HepG2 (cell line): Measurements from ENCODE around the gene SEMA6D. TPM values are rescaled to one million over a fixed set of nuclear protein-coding genes. Genes with fewer than 3 reads are reported as not detected.
"Not testable (repeated sequence)": the region's sequence is repeated elsewhere in the genome, so short reads cannot be mapped to it uniquely, and the experiment has no call there.

Source experiments
- ATAC-seq: fragments of 200-7000 bp; cut with Tn5 transposase; 3 replicates; pipeline ENCODE4 v1.9.1; 2020; ENCODE audit warnings: mild to moderate bottlenecking, moderate library complexity
- BruUV-seq: library from RNA; stranded (reverse); fragments of 400-500 nt; replicated peaks from 2 replicates; lab custom pipeline; 2021; lab: Mats Ljungman, UMichigan
- CTCF ChIA-PET: fragments of 300-600 bp; formaldehyde crosslinking; extraction: SDS; loops from one replicate; lab custom pipeline; 2021; ENCODE audit warnings: low total read pairs, inconsistent platforms, low intra/inter-chr PET ratio; lab: Yijun Ruan, JAX
- POLR2A ChIA-PET: fragments of 350-600 bp; sonication (Branson Sonifier 250); formaldehyde crosslinking; loops from one replicate; lab custom pipeline; 2020; ENCODE audit warnings: antibody characterized with exemption, inconsistent platforms; lab: Yijun Ruan, JAX
- DNase-seq: peaks from one replicate; pipeline ENCODE4 v3.0.0-alpha.2; 2015; ENCODE audit warnings: low spot score
- FAIRE-seq: peaks from 3 replicates; lab custom pipeline; 2011; peaks lifted over from hg19 to GRCh38; lab: Jason Lieb, UNC
- H2AFZ ChIP-seq: one replicate; pipeline ENCODE4 v1.6.1; 2011; ENCODE audit warnings: low read length, inconsistent platforms
- H3K27ac ChIP-seq: fragments of 300-600 bp; 3 replicates; pipeline ENCODE4 v1.8.0; 2011; ENCODE audit warnings: mixed run types, mild to moderate bottlenecking, mixed read lengths, low read length, inconsistent platforms; ENCODE audit not compliant: insufficient read depth; ENCODE audit errors: extremely low read length
- H3K27me3 ChIP-seq, 2 experiments: fragments of 200-600 bp in 1 of 2; 2 replicates in 1 of 2; 3 replicates in 1 of 2; pipeline versions ENCODE4 v1.6.0 to v1.8.0; 2011; ENCODE audit warnings: low read length in 2 of 2, mild to moderate bottlenecking in 2 of 2, moderate library complexity in 2 of 2, inconsistent platforms in 1 of 2; ENCODE audit not compliant: insufficient read depth in 2 of 2, control insufficient read depth in 1 of 2
- H3K36me3 ChIP-seq, 2 experiments: fragments of 200-600 bp in 1 of 2; replicated peaks in 1 of 2; 2 replicates in 1 of 2; 3 replicates in 1 of 2; pipeline versions ENCODE4 v1.5.1 to v1.8.0; 2011; ENCODE audit warnings: low read length in 2 of 2, inconsistent platforms in 1 of 2; ENCODE audit not compliant: insufficient read depth in 2 of 2, control insufficient read depth in 1 of 2
- H3K4me1 ChIP-seq: 2 replicates; pipeline ENCODE4 v1.5.1; 2012; ENCODE audit warnings: low read length, inconsistent platforms; ENCODE audit not compliant: insufficient read depth
- H3K4me2 ChIP-seq: 2 replicates; pipeline ENCODE4 v1.6.0; 2011; ENCODE audit warnings: low read depth, low read length, inconsistent platforms
- H3K4me3 ChIP-seq, 3 experiments: fragments of 200-600 bp in 1 of 3; sonication (generic), shearing (Covaris generic) in 1 of 3; replicated peaks in 1 of 3; 2 replicates each; pipeline ENCODE4 v1.5.1; 2011 to 2016; ENCODE audit warnings: low read length in 3 of 3, inconsistent platforms in 2 of 3, low read depth in 2 of 3, mild to moderate bottlenecking in 2 of 3, control low read depth in 1 of 3, mixed read lengths in 1 of 3; ENCODE audit not compliant: insufficient read depth in 1 of 3
- H3K79me2 ChIP-seq: one replicate; pipeline ENCODE4 v1.6.1; 2011; ENCODE audit warnings: low read length, inconsistent platforms; ENCODE audit not compliant: insufficient read depth
- H3K9ac ChIP-seq: 2 replicates; pipeline ENCODE4 v1.6.0; 2011; ENCODE audit warnings: mild to moderate bottlenecking, low read depth, low read length, inconsistent platforms; ENCODE audit not compliant: insufficient read depth
- H3K9me3 ChIP-seq: 2 replicates; pipeline ENCODE4 v1.5.1; 2012; ENCODE audit warnings: mild to moderate bottlenecking, low read length
- H4K20me1 ChIP-seq: 2 replicates; pipeline ENCODE4 v1.6.0; 2011; ENCODE audit warnings: inconsistent platforms, mild to moderate bottlenecking, low read length, moderate library complexity; ENCODE audit not compliant: insufficient read depth
- POLR2AphosphoS5 ChIP-seq: IDR thresholded peaks from 2 replicates; pipeline ENCODE4 v1.6.1; 2012; ENCODE audit warnings: low read depth, low read length
- ZNF10 ChIP-seq: sonication (generic); formaldehyde crosslinking; IDR thresholded peaks from 2 replicates; pipeline ENCODE4 v1.4.0; 2020; ENCODE audit warnings: mild to moderate bottlenecking, low read depth, missing genetic modification reagents, borderline replicate concordance
- WGBS: methylation state at CpG from one replicate; pipeline ENCODE4 v1.1.6; 2017; ENCODE audit warnings: low lambda C conversion rate; 5-methylcytosine and 5-hydroxymethylcytosine counted together
- in situ Hi-C: cut with HindIII; loops from 2 replicates; pipeline ENCODE4 v1.10.0; 2017; ENCODE audit warnings: low pct_unique_long_range_greater_than_20kb; ENCODE audit not compliant: extremely low pct_ligation_motif_present
- intact Hi-C: fragments of 100-400 bp; cut with micrococcal nuclease; formaldehyde crosslinking; loops from one replicate; pipeline ENCODE4 v1.10.0; 2022; ENCODE audit not compliant: unreplicated experiment
- polyA plus RNA-seq, 8 experiments: library from polyadenylated mRNA; depleted of rRNA in 3 of 8; stranded (reverse) in 7 of 8; unstranded in 1 of 8; fragments of >200 nt; fragmentation: Illumina TruSeq in 4 of 8; extraction: Trizol in 4 of 8; gene quantifications; 2 replicates each; pipeline versions ENCODE4 v1.2.1 to v1.2.3, GENCODE V29; 2011 to 2016; ENCODE audit warnings: low read depth in 4 of 8, missing spikeins in 1 of 8, mixed read lengths in 1 of 8; ENCODE audit not compliant: insufficient read depth in 1 of 8
- total RNA-seq, 5 experiments: library from RNA; depleted of rRNA; stranded (reverse); fragments of >200 nt; fragmentation: Illumina TruSeq; extraction: Trizol; gene quantifications; 2 replicates each; pipeline ENCODE4 v1.2.3, GENCODE V29; 2016; ENCODE audit warnings: low read depth in 1 of 5
- TF ChIP-seq, protein P1 (sequence below): sonication (generic); formaldehyde crosslinking; IDR thresholded peaks from 2 replicates; pipeline ENCODE4 v1.5.0; 2020; ENCODE audit warnings: mild to moderate bottlenecking, missing genetic modification reagents, borderline replicate concordance
- TF ChIP-seq, protein P2 (sequence below): sonication (generic); formaldehyde crosslinking; IDR thresholded peaks from 2 replicates; pipeline ENCODE4 v1.4.0; 2020; ENCODE audit warnings: missing genetic modification reagents

The SEMA6D gene
- total and polyA plus RNA-seq, 2 of the 13 experiments (the other 11 are each of a cell fraction or from before 2014, with no cell fraction given), result not detected

DNA sequence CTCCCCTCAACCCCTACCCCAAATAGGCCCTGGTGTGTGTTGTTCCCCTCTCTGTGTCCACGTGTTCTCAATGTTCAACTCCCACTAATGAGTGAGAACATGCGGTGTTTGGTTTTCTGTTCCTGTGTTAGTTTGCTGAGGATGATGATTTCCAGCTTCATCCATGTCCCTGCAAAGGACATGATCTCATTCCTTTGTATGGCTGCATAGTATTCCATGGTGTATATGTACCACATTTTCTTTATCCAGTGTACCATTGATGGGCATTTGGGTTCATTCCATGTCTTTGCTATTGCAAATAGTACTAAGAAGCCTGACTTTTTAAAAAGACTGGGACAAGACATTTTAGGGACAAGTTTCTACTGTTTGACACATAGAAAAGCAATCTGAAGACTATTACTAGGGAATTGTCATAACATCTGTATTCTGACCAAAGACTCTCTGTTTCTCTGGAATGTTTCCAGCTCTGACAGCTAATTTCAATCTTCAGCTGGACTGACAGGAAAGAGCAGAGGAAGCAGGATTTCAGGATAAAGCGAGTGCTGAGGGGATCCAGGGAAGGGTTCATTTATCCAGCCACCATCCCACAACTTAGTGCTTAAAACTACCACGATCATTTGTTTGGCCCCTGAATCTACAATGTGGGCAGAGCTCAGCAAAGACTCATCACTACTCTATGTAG lies 21.0 kb downstream of the SEMA6D start:
- in situ Hi-C loops, H3K4me2 ChIP-seq, H3K9me3 ChIP-seq, CTCF ChIA-PET, FAIRE-seq, H3K27me3 ChIP-seq, H2AFZ ChIP-seq, H3K4me3 ChIP-seq, H3K79me2 ChIP-seq, ATAC-seq, H3K27ac ChIP-seq, H3K9ac ChIP-seq, POLR2A ChIA-PET, H3K36me3 ChIP-seq, H4K20me1 ChIP-seq, DNase-seq, H3K4me1 ChIP-seq, BruUV-seq, intact Hi-C loops: not testable (repeated sequence)
- WGBS, result 23% methylated on average over 4 of the region's 4 CpGs

DNA sequence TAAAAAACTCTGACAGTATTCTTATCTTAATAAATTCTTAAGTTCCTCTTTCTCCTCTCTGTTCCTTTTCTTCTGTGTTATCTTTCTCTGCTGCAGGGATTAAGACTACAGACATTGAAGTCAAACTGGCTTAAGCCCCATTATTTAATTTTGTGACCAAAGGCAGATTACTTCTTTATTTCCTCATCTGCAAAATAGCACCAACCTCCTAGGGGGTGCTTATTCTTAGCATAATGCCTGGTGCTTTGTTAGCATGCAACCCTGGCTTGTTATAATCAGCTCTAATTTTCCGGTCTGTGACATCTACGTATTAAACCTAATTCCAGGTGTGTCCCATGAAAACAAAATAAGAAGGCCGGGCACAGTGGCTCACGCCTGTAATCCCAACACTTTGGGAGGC lies 23.8 kb downstream of the SEMA6D start:
- Histone ChIP-seq H3K27me3 (no peaks in the 10 kb centered on the region; a peak in 1 of 5 replicates), H3K4me1 (no peaks in the 10 kb centered on the region), H2AFZ (no peak overlapping the region), H4K20me1 (no peaks in the 10 kb centered on the region), H3K9me3 (no peaks in the 10 kb centered on the region), H3K36me3 (no peaks in the 10 kb centered on the region), H3K4me2 (no peak overlapping the region), H3K9ac (no peak overlapping the region), H3K4me3 (no peak overlapping the region), H3K79me2 (no peaks in the 10 kb centered on the region), H3K27ac (no peak overlapping the region)
- POLR2A ChIA-PET, result no interaction called here
- CTCF ChIA-PET, result no interaction called here
- FAIRE-seq (no peak), DNase-seq (no peak), ATAC-seq (no peak)
- no TSS peak for BruUV-seq
- intact Hi-C loops (no loop called here), in situ Hi-C loops (no loop called here)
- 35% methylated on average over 4 of the region's 4 CpGs for WGBS
- TF ChIP-seq, protein P1, sequence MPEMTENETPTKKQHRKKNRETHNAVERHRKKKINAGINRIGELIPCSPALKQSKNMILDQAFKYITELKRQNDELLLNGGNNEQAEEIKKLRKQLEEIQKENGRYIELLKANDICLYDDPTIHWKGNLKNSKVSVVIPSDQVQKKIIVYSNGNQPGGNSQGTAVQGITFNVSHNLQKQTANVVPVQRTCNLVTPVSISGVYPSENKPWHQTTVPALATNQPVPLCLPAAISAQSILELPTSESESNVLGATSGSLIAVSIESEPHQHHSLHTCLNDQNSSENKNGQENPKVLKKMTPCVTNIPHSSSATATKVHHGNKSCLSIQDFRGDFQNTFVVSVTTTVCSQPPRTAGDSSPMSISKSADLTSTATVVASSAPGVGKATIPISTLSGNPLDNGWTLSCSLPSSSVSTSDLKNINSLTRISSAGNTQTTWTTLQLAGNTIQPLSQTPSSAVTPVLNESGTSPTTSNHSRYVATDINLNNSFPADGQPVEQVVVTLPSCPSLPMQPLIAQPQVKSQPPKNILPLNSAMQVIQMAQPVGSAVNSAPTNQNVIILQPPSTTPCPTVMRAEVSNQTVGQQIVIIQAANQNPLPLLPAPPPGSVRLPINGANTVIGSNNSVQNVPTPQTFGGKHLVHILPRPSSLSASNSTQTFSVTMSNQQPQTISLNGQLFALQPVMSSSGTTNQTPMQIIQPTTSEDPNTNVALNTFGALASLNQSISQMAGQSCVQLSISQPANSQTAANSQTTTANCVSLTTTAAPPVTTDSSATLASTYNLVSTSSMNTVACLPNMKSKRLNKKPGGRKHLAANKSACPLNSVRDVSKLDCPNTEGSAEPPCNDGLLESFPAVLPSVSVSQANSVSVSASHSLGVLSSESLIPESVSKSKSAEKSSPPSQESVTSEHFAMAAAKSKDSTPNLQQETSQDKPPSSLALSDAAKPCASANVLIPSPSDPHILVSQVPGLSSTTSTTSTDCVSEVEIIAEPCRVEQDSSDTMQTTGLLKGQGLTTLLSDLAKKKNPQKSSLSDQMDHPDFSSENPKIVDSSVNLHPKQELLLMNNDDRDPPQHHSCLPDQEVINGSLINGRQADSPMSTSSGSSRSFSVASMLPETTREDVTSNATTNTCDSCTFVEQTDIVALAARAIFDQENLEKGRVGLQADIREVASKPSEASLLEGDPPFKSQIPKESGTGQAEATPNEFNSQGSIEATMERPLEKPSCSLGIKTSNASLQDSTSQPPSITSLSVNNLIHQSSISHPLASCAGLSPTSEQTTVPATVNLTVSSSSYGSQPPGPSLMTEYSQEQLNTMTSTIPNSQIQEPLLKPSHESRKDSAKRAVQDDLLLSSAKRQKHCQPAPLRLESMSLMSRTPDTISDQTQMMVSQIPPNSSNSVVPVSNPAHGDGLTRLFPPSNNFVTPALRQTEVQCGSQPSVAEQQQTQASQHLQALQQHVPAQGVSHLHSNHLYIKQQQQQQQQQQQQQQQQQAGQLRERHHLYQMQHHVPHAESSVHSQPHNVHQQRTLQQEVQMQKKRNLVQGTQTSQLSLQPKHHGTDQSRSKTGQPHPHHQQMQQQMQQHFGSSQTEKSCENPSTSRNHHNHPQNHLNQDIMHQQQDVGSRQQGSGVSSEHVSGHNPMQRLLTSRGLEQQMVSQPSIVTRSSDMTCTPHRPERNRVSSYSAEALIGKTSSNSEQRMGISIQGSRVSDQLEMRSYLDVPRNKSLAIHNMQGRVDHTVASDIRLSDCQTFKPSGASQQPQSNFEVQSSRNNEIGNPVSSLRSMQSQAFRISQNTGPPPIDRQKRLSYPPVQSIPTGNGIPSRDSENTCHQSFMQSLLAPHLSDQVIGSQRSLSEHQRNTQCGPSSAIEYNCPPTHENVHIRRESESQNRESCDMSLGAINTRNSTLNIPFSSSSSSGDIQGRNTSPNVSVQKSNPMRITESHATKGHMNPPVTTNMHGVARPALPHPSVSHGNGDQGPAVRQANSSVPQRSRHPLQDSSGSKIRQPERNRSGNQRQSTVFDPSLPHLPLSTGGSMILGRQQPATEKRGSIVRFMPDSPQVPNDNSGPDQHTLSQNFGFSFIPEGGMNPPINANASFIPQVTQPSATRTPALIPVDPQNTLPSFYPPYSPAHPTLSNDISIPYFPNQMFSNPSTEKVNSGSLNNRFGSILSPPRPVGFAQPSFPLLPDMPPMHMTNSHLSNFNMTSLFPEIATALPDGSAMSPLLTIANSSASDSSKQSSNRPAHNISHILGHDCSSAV (CRISPR knock-in tag), result no peak
- TF ChIP-seq POLR2AphosphoS5 (no peak), ZNF10 (no peak)
- TF ChIP-seq, protein P2, sequence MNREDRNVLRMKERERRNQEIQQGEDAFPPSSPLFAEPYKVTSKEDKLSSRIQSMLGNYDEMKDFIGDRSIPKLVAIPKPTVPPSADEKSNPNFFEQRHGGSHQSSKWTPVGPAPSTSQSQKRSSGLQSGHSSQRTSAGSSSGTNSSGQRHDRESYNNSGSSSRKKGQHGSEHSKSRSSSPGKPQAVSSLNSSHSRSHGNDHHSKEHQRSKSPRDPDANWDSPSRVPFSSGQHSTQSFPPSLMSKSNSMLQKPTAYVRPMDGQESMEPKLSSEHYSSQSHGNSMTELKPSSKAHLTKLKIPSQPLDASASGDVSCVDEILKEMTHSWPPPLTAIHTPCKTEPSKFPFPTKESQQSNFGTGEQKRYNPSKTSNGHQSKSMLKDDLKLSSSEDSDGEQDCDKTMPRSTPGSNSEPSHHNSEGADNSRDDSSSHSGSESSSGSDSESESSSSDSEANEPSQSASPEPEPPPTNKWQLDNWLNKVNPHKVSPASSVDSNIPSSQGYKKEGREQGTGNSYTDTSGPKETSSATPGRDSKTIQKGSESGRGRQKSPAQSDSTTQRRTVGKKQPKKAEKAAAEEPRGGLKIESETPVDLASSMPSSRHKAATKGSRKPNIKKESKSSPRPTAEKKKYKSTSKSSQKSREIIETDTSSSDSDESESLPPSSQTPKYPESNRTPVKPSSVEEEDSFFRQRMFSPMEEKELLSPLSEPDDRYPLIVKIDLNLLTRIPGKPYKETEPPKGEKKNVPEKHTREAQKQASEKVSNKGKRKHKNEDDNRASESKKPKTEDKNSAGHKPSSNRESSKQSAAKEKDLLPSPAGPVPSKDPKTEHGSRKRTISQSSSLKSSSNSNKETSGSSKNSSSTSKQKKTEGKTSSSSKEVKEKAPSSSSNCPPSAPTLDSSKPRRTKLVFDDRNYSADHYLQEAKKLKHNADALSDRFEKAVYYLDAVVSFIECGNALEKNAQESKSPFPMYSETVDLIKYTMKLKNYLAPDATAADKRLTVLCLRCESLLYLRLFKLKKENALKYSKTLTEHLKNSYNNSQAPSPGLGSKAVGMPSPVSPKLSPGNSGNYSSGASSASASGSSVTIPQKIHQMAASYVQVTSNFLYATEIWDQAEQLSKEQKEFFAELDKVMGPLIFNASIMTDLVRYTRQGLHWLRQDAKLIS (CRISPR knock-in tag), result no peak
